ENCODE results near the gene EPB41L4B. TPM values are rescaled to one million over a fixed set of nuclear protein-coding genes. Genes with fewer than 3 reads are reported as not detected.

Gene EPB41L4B
- total and polyA plus RNA-seq, 2 donors: 1.2 to 6.0 TPM

- 68% methylated on average over 12 of the region's 12 CpGs for WGBS
- Histone ChIP-seq H3K4me3 (ENCODE audit: low read depth, low read length) (no peak overlapping the region), H3K27ac (ENCODE audit: low read depth) (no peak overlapping the region), H3K36me3 (ENCODE audit: insufficient read depth) (no peaks in the 10 kb centered on the region), H3K4me1 (ENCODE audit: insufficient read depth) (no peaks in the 10 kb centered on the region)
- DNase-seq (ENCODE audit: extremely low spot score): no peak
These were observed 4.6 kb downstream of the EPB41L4B start for GRCh38 chr9:109316207-109316640.

GRCh38 chr9:109315480-109316206, 5.2 kb downstream of the EPB41L4B start:
- WGBS: 61% methylated on average over 7 of the region's 7 CpGs
- Histone ChIP-seq H3K36me3 (ENCODE audit: insufficient read depth) (no peaks in the 10 kb centered on the region), H3K27ac (ENCODE audit: low read depth) (no peak overlapping the region), H3K4me3 (ENCODE audit: low read depth, low read length) (no peak overlapping the region), H3K4me1 (ENCODE audit: insufficient read depth) (no peaks in the 10 kb centered on the region)
- no peak for DNase-seq (ENCODE audit: extremely low spot score)

GRCh38 chr9:109314011-109314531, 6.8 kb downstream of the EPB41L4B start:
- H3K4me1 ChIP-seq (ENCODE audit: insufficient read depth): no peaks in the 10 kb centered on the region
- H3K27ac ChIP-seq (ENCODE audit: low read depth): no peak overlapping the region
- H3K36me3 ChIP-seq (ENCODE audit: insufficient read depth): no peaks in the 10 kb centered on the region
- no peak for DNase-seq (ENCODE audit: extremely low spot score)
- H3K4me3 ChIP-seq (ENCODE audit: low read depth, low read length): no peak overlapping the region
- WGBS: 65% methylated on average over 13 of the region's 13 CpGs

DNA sequence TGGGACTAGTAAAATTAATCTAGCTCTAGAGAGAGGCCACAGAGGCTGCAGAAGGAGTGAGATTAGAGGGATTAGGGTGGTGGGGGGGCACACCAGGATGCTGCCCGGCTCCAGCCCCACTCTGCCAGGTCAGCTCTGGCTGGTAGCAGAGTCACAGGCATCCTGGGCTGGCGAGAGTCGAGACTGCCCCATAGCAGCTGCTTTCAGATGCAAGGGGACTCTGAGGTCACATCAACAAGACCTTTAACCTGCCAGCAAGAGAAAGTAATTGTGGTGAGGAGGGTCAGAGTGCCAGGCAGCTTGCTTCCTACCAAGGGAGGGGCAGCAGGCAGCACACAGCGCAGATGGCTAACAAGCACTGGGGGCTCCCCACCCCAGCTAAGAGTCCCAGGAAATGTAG, 7.5 kb downstream of the EPB41L4B start:
- Histone ChIP-seq H3K36me3 (ENCODE audit: insufficient read depth) (no peaks in the 10 kb centered on the region), H3K4me1 (ENCODE audit: insufficient read depth) (no peaks in the 10 kb centered on the region), H3K27ac (ENCODE audit: low read depth) (no peak overlapping the region), H3K4me3 (ENCODE audit: low read depth, low read length) (no peak overlapping the region)
- DNase-seq (ENCODE audit: extremely low spot score): no peak
- 75% methylated on average over 4 of the region's 4 CpGs for WGBS

DNA sequence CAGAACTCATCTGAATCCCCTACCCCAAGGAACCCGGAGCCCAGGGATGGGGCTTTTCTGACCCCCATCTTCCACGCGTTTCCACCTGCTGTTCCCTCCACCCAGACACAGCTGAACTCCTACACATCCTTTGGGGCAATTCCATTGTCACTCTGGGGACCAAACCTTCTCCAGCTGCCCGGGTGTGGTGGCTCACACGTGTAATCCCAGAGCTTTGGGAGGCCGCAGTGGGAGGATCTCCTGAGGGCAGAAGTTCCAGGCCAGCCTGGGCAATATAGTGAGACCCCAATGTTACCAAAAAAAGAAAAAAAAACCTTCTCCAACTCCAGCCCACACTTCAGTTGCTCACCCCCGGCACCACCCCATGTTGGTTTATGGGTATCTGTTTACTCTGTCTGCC, 8.1 kb downstream of the EPB41L4B start:
- WGBS: 76% methylated on average over 7 of the region's 7 CpGs
- no peak for DNase-seq (ENCODE audit: extremely low spot score)
- H3K27ac ChIP-seq (ENCODE audit: low read depth): no peak overlapping the region
- no peaks in the 10 kb centered on the region for H3K36me3 ChIP-seq (ENCODE audit: insufficient read depth)
- H3K4me3 ChIP-seq (ENCODE audit: low read depth, low read length): no peak overlapping the region
- no peaks in the 10 kb centered on the region for H3K4me1 ChIP-seq (ENCODE audit: insufficient read depth)

DNA sequence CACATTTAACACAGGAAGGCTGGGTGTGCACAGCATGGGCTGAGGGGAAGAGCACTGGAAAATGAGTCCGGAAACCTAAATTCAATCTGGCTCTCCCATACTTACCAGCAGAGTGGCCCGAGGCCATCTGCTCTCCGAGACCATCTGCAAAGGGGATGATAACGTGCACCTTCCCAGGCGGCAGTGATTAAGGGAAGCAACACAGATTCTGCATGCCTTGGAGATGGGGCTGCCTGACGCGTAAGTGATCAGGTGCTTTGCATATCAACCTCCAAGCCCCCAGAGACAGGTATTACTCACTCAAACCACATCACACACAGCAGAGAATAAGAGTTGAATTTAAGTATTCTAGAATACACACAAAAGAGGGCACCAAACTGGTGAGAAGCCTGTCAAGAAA, 9.1 kb downstream of the EPB41L4B start:
- Histone ChIP-seq H3K27ac (ENCODE audit: low read depth) (no peak overlapping the region), H3K4me1 (ENCODE audit: insufficient read depth) (no peaks in the 10 kb centered on the region), H3K4me3 (ENCODE audit: low read depth, low read length) (no peak overlapping the region), H3K36me3 (ENCODE audit: insufficient read depth) (no peaks in the 10 kb centered on the region)
- WGBS: 68% methylated on average over 7 of the region's 7 CpGs
- no peak for DNase-seq (ENCODE audit: extremely low spot score)

DNA sequence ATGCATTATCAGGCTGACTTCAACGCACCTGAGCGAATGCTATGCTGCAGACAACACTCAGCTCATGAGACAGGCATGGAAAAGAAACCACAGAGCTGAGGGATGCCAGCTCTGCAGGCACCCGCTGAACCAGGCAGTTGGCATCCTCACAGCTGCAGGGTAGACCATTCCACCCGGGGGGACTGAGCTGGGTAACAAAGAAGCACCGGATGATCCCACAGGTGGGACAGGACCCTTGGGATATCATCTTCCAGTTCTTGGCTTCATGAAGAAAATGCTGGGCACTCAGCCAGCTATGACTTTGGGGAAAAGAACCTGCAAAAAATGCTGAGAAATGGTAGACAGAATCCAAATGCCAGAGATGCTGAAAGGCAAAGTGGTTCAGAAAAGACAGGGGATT, 9.6 kb downstream of the EPB41L4B start:
- no peak overlapping the region for H3K4me3 ChIP-seq (ENCODE audit: low read depth, low read length)
- 80% methylated on average over 5 of the region's 5 CpGs for WGBS
- H3K4me1 ChIP-seq (ENCODE audit: insufficient read depth): no peaks in the 10 kb centered on the region
- H3K36me3 ChIP-seq (ENCODE audit: insufficient read depth): no peaks in the 10 kb centered on the region
- no peak for DNase-seq (ENCODE audit: extremely low spot score)
- H3K27ac ChIP-seq (ENCODE audit: low read depth): no peak overlapping the region

DNA sequence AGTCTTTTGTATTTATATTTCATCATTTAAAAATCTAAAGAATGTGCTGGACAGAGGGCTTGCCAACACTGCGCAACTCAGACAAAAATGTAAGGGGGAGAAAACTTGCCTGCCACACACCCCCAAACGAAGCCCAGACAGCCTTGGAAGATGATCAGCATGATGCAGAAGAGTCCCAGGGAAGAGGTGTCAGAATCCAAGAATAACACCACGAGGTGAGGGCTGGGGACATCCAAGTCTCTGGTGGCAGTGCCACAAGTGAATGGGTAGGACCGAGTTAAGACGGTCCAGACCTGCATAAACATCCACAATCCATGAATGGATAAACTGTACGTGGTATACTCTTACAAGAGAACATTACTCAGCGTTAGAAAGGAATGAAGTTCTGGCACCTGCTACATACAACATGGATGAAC, 10.4 kb downstream of the EPB41L4B start:
- no peak overlapping the region for H3K27ac ChIP-seq (ENCODE audit: low read depth)
- H3K36me3 ChIP-seq (ENCODE audit: insufficient read depth): no peaks in the 10 kb centered on the region
- DNase-seq (ENCODE audit: extremely low spot score): no peak
- no peaks in the 10 kb centered on the region for H3K4me1 ChIP-seq (ENCODE audit: insufficient read depth)
- 24% methylated on average over 7 of the region's 7 CpGs for WGBS
- H3K4me3 ChIP-seq (ENCODE audit: low read depth, low read length): no peak overlapping the region

GRCh38 chr9:109309282-109309681, 11.6 kb downstream of the EPB41L4B start:
- Histone ChIP-seq H3K36me3 (ENCODE audit: insufficient read depth) (no peaks in the 10 kb centered on the region), H3K4me1 (ENCODE audit: insufficient read depth) (no peaks in the 10 kb centered on the region), H3K27ac (ENCODE audit: low read depth) (no peak overlapping the region), H3K4me3 (ENCODE audit: low read depth, low read length) (no peak overlapping the region)
- WGBS: 92% methylated on average over 6 of the region's 6 CpGs
- no peak for DNase-seq (ENCODE audit: extremely low spot score)

GRCh38 chr9:109307380-109308240, 13.2 kb downstream of the EPB41L4B start:
- H3K4me1 ChIP-seq (ENCODE audit: insufficient read depth): no peaks in the 10 kb centered on the region
- no peak overlapping the region for H3K4me3 ChIP-seq (ENCODE audit: low read depth, low read length)
- H3K36me3 ChIP-seq (ENCODE audit: insufficient read depth): no peaks in the 10 kb centered on the region
- no peak for DNase-seq (ENCODE audit: extremely low spot score)
- WGBS: 86% methylated on average over 18 of the region's 18 CpGs
- no peak overlapping the region for H3K27ac ChIP-seq (ENCODE audit: low read depth)

DNA sequence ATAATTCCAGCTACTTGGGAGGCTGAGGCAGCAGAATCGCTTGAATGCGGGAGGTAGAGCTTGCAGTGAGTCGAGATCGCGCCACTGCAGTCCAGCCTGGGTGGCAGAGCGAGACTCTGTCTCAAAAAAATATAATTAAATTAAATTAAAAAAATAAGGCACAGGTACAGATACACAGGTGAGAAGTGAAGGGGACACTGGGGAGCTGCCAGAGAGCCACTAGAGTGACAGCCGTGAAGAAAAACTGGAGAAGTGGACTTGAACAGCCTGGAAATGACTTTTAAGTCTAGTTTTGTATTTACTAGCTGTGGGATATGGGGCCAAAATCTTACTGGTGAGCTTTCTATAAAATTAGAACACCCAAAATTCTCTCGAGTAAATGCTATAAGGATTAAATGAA, 15.1 kb downstream of the EPB41L4B start:
- 86% methylated on average over 8 of the region's 8 CpGs for WGBS
- Histone ChIP-seq H3K4me3 (ENCODE audit: low read depth, low read length) (no peak overlapping the region), H3K27ac (ENCODE audit: low read depth) (no peak overlapping the region), H3K36me3 (ENCODE audit: insufficient read depth) (no peaks in the 10 kb centered on the region), H3K4me1 (ENCODE audit: insufficient read depth) (no peaks in the 10 kb centered on the region)
- DNase-seq (ENCODE audit: extremely low spot score): no peak

DNA sequence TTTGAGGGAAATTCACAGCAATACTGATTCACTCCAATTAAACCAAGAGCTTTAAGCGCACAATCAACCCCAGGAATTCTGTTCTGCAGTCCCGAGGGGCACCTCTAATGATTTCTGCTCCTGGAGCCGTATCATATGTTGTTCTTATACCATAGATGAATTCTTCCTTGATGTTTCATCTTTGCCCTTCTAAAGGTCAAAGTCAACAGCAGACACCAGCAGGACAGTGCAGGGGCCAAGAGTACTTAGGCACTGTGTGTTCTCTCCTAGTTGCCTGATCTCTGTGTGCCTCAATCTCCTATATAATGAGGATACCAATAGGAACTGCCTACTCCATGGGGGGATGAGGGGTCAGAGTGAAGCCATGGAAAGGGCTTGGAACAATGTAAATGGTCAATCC, 16.5 kb downstream of the EPB41L4B start:
- 77% methylated on average over 3 of the region's 3 CpGs for WGBS
- Histone ChIP-seq H3K4me1 (ENCODE audit: insufficient read depth) (no peaks in the 10 kb centered on the region), H3K4me3 (ENCODE audit: low read depth, low read length) (no peak overlapping the region), H3K36me3 (ENCODE audit: insufficient read depth) (no peaks in the 10 kb centered on the region), H3K27ac (ENCODE audit: low read depth) (no peak overlapping the region)
- DNase-seq (ENCODE audit: extremely low spot score): no peak

DNA sequence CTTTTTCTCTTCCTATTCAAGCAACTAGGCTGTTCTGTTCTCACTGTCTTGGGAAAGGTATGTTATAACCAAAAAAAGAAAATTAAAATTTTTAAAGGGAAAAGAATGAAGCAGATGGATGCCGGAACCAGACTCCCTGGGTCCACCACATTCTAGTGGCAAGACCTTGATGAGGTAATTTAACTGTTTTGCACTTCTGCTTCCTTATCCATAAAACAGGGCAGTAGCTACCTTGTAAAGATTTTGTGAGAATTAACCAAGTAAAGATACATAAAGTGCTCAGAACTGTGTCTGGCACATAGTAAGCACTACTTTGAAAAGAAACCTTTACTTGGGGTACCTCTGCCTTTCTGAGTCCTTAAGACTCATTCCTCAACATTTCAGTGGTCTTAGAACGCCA, 17.0 kb downstream of the EPB41L4B start:
- H3K4me3 ChIP-seq (ENCODE audit: low read depth, low read length): no peak overlapping the region
- H3K36me3 ChIP-seq (ENCODE audit: insufficient read depth): no peaks in the 10 kb centered on the region
- WGBS: 85% methylated on average over 2 of the region's 2 CpGs
- no peaks in the 10 kb centered on the region for H3K4me1 ChIP-seq (ENCODE audit: insufficient read depth)
- H3K27ac ChIP-seq (ENCODE audit: low read depth): no peak overlapping the region
- no peak for DNase-seq (ENCODE audit: extremely low spot score)

DNA sequence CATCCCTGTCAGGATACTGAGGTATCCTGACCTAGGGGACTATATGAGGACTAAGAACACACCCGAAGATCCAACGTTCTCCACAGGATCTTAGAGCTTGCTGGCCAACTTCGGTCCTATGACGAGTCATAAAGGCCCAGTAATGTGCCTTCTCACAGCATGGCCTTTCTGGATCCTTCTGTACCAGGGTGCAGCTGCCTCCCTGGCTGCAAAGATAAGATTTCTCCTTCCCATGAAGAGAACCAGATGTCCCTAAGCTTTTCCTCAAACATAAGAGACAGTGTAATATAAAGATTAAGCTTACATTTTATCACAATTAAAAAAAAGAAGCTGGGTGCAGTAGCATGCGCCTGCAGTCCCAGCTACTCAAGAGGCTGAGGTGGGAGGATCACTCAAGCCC, 18.3 kb downstream of the EPB41L4B start:
- H3K4me3 ChIP-seq (ENCODE audit: low read depth, low read length): no peak overlapping the region
- no peak overlapping the region for H3K27ac ChIP-seq (ENCODE audit: low read depth)
- no peak for DNase-seq (ENCODE audit: extremely low spot score)
- 79% methylated on average over 5 of the region's 5 CpGs for WGBS
- H3K36me3 ChIP-seq (ENCODE audit: insufficient read depth): no peaks in the 10 kb centered on the region
- H3K4me1 ChIP-seq (ENCODE audit: insufficient read depth): no peaks in the 10 kb centered on the region

All from urinary bladder (tissue), 4 donors.